WERI-Rb-1 (cell line): ENCODE measurements around the gene SEMA6C.
A peak's percentile ranks its signal among the peaks of the same experiment; 100 is the strongest.

ENCODE experiments used
- DNase-seq: peaks from one replicate; pipeline ENCODE4 v3.0.0-alpha.2; 2020
- H3K27ac ChIP-seq: fragments of 250-450 bp; sonication (Bioruptor Pico); 2 replicates; pipeline ENCODE4 v1.5.1; 2020; ENCODE audit warnings: mild to moderate bottlenecking, moderate library complexity
- H3K27me3 ChIP-seq: fragments of 250-450 bp; sonication (Bioruptor Pico); 2 replicates; pipeline ENCODE4 v1.5.1; 2021; ENCODE audit warnings: mild to moderate bottlenecking, low read depth, moderate library complexity; ENCODE audit not compliant: insufficient read depth, severe bottlenecking
- H3K36me3 ChIP-seq: fragments of 250-450 bp; sonication (Bioruptor Pico); 2 replicates; pipeline ENCODE4 v1.5.1; 2020; ENCODE audit warnings: mild to moderate bottlenecking, moderate library complexity
- H3K4me3 ChIP-seq: 2 replicates; pipeline ENCODE4 v1.5.1; 2011; ENCODE audit warnings: low read depth, mild to moderate bottlenecking, control low read depth, low read length
- H3K9me3 ChIP-seq: fragments of 250-450 bp; sonication (Bioruptor Pico); 2 replicates; pipeline ENCODE4 v1.5.1; 2021; ENCODE audit warnings: mild to moderate bottlenecking, moderate library complexity; ENCODE audit not compliant: severe bottlenecking
- CTCF ChIP-seq: IDR thresholded peaks from 2 replicates; pipeline ENCODE4 v1.5.1; 2011; ENCODE audit warnings: low read depth, mild to moderate bottlenecking, control low read depth, inconsistent platforms, low read length

The SEMA6C gene

GRCh38 chr1:151187205-151187604 is 40.8 kb upstream of the SEMA6C start:
- no peak overlapping the region for H3K4me3 ChIP-seq
- no peak for TF ChIP-seq CTCF
- peak overlapping the region; percentile 28 for H3K27ac ChIP-seq
- H3K9me3 ChIP-seq = no peaks in the 10 kb centered on the region
- no peaks in the 10 kb centered on the region for H3K27me3 ChIP-seq
- H3K36me3 ChIP-seq = peaks cover 42% of the 10 kb centered on the region
- peak; percentile 90 for DNase-seq

GRCh38 chr1:151184211-151184610 is 37.8 kb upstream of the SEMA6C start:
- TF ChIP-seq CTCF = no peak
- H3K9me3 ChIP-seq = no peaks in the 10 kb centered on the region
- no peak for DNase-seq
- no peak overlapping the region for H3K27ac ChIP-seq
- H3K27me3 ChIP-seq = no peaks in the 10 kb centered on the region
- no peak overlapping the region for H3K4me3 ChIP-seq
- peaks cover 68% of the 10 kb centered on the region for H3K36me3 ChIP-seq

- peaks cover 84% of the 10 kb centered on the region for H3K36me3 ChIP-seq
These were observed 30.1 kb upstream of the SEMA6C start for GRCh38 chr1:151176514-151177045.

GRCh38 chr1:151175863-151176262 is 29.4 kb upstream of the SEMA6C start, which contains the start of gene TMOD4:
Gene TMOD4 (minus strand): TSS chr1:151175981. CDS start chr1:151174875, 1,106 bp downstream.
- H3K27ac ChIP-seq = peak within 1 kb of the TSS; percentile 7; the same call in 1 of the 2 replicates
- peak; percentile 57 for DNase-seq
- H3K36me3 ChIP-seq = peaks cover 82% of the 10 kb centered on the region
- H3K27me3 ChIP-seq = no peaks in the 10 kb centered on the region
- H3K4me3 ChIP-seq = no peak within 1 kb of the TSS
- peak; percentile 96 for TF ChIP-seq CTCF
- no peaks in the 10 kb centered on the region for H3K9me3 ChIP-seq

More at GRCh38 chr1:151176514-151177045, 30.1 kb upstream of the SEMA6C start:
- H3K27me3 ChIP-seq = no peaks in the 10 kb centered on the region
- DNase-seq = no peak
- no peak overlapping the region for H3K4me3 ChIP-seq
- TF ChIP-seq CTCF = no peak
- H3K9me3 ChIP-seq = no peaks in the 10 kb centered on the region
- H3K27ac ChIP-seq = no peak overlapping the region

- Histone ChIP-seq H3K36me3 (peaks cover 82% of the 10 kb centered on the region), H3K27ac (peak overlapping the region; percentile 7; the same call in 1 of the 2 replicates), H3K4me3 (no peak overlapping the region), H3K27me3 (no peaks in the 10 kb centered on the region), H3K9me3 (no peaks in the 10 kb centered on the region)
- no peak for TF ChIP-seq CTCF
- no peak for DNase-seq
These were observed 28.8 kb upstream of the SEMA6C start for GRCh38 chr1:151175041-151175741.

- DNase-seq = no peak
- no peaks in the 10 kb centered on the region for H3K9me3 ChIP-seq
- no peaks in the 10 kb centered on the region for H3K27me3 ChIP-seq
- H3K27ac ChIP-seq = no peak overlapping the region; the same call in 1 of the 2 replicates
- no peak overlapping the region for H3K4me3 ChIP-seq
- no peak for TF ChIP-seq CTCF
- H3K36me3 ChIP-seq = peaks cover 70% of the 10 kb centered on the region
These were observed 24.8 kb upstream of the SEMA6C start for GRCh38 chr1:151171190-151171589.
